GM12878 (cell line): ENCODE results near the gene ERFL. TPM values are rescaled to one million over a fixed set of nuclear protein-coding genes. Genes with fewer than 3 reads are reported as not detected.

ENCODE experiments used
- ATAC-seq: fragments of 200-7000 bp; cut with Tn5 transposase; 3 replicates; pipeline ENCODE4 v1.9.1; 2020; ENCODE audit warnings: mild to moderate bottlenecking, moderate library complexity
- BruUV-seq: library from RNA; stranded (reverse); fragments of 400-500 nt; replicated peaks from 2 replicates; lab custom pipeline; 2021; lab: Mats Ljungman, UMichigan
- CTCF ChIA-PET: fragments of 300-600 bp; sonication (Branson Sonifier 250); formaldehyde crosslinking; extraction: SDS; loops from one replicate; lab custom pipeline; 2021; ENCODE audit warnings: inconsistent platforms; lab: Yijun Ruan, JAX
- POLR2A ChIA-PET: fragments of 350-600 bp; formaldehyde crosslinking; extraction: SDS; loops from one replicate; lab custom pipeline; 2021; ENCODE audit warnings: inconsistent platforms; lab: Charles Lee
- RAD21 ChIA-PET: fragments of 300-600 bp; sonication (Branson Sonifier 250); formaldehyde crosslinking; loops from one replicate; lab custom pipeline; 2023; ENCODE audit warnings: antibody characterized with exemption; ENCODE audit not compliant: unreplicated experiment; lab: Charles Lee
- SMC1A ChIA-PET: fragments of 300-600 bp; sonication (Branson Sonifier 250); formaldehyde crosslinking; loops from one replicate; lab custom pipeline; 2023; ENCODE audit not compliant: unreplicated experiment, uncharacterized antibody; lab: Charles Lee
- DNase-seq: peaks from one replicate; pipeline ENCODE4 v3.0.0-alpha.2; 2011; ENCODE audit warnings: low read depth, low spot score
- FAIRE-seq: peaks from 3 replicates; lab custom pipeline; 2011; peaks lifted over from hg19 to GRCh38; lab: Jason Lieb, UNC
- H2AFZ ChIP-seq: 2 replicates; pipeline ENCODE4 v1.6.0; 2011; ENCODE audit warnings: low read depth, low read length, control low read depth; ENCODE audit not compliant: control insufficient read depth
- H3K27ac ChIP-seq: 2 replicates; pipeline ENCODE4 v1.5.1; 2011; ENCODE audit warnings: control low read depth; ENCODE audit not compliant: control insufficient read depth, insufficient read depth
- H3K27me3 ChIP-seq, 2 experiments: replicated peaks in 1 of 2; 2 replicates each; pipeline versions ENCODE4 v1.6.0 to v1.6.1; 2011; ENCODE audit warnings: low read length in 1 of 2; ENCODE audit not compliant: control insufficient read depth in 2 of 2, insufficient read depth in 2 of 2
- H3K36me3 ChIP-seq, 2 experiments: 2 replicates each; pipeline ENCODE4 v1.5.1; 2011; ENCODE audit warnings: low read length in 1 of 2; ENCODE audit not compliant: control insufficient read depth in 2 of 2, insufficient read depth in 2 of 2
- H3K4me1 ChIP-seq: 2 replicates; pipeline ENCODE4 v1.6.1; 2011; ENCODE audit warnings: mild to moderate bottlenecking, low read length, moderate library complexity, mixed read lengths; ENCODE audit not compliant: control insufficient read depth, insufficient read depth
- H3K4me2 ChIP-seq: 2 replicates; pipeline ENCODE4 v1.6.0; 2011; ENCODE audit warnings: control low read depth; ENCODE audit not compliant: control insufficient read depth, insufficient read depth
- H3K4me3 ChIP-seq: fragments of 200-600 bp; sonication (generic); 2 replicates; pipeline ENCODE4 v1.5.1; 2016
- H3K79me2 ChIP-seq: 2 replicates; pipeline ENCODE4 v1.6.0; 2011; ENCODE audit warnings: low read length; ENCODE audit not compliant: control insufficient read depth, insufficient read depth
- H3K9ac ChIP-seq: 2 replicates; pipeline ENCODE4 v1.8.0; 2011; ENCODE audit warnings: low read length, control low read depth, mixed read lengths; ENCODE audit not compliant: control insufficient read depth, insufficient read depth
- H3K9me3 ChIP-seq: replicated peaks from 3 replicates; pipeline ENCODE4 v1.5.1; 2011; ENCODE audit warnings: mild to moderate bottlenecking, low read length; ENCODE audit not compliant: control insufficient read depth, insufficient read depth
- H4K20me1 ChIP-seq: 2 replicates; pipeline ENCODE4 v1.6.0; 2011; ENCODE audit not compliant: control insufficient read depth, insufficient read depth
- HSF1 ChIP-seq: fragments of 150-350 bp; IDR thresholded peaks from 2 replicates; pipeline ENCODE4 v1.6.1; 2014; ENCODE audit warnings: mild to moderate bottlenecking, low read depth, low read length
- RUNX3 ChIP-seq: IDR thresholded peaks from 2 replicates; pipeline ENCODE4 v1.6.1; 2012; ENCODE audit warnings: low read length, inconsistent platforms
- WGBS: methylation state at CpG from one replicate; pipeline ENCODE4 v1.1.6; 2016; ENCODE audit warnings: low lambda C conversion rate; ENCODE audit not compliant: insufficient replicate concordance, insufficient coverage; ENCODE audit errors: missing lambda C conversion rate; 5-methylcytosine and 5-hydroxymethylcytosine counted together
- in situ Hi-C: fragments of 300-500 bp; cut with MboI; formaldehyde crosslinking; loops from 9 replicates; pipeline ENCODE4 v1.14.3; 2018; ENCODE audit warnings: mixed read lengths
- intact Hi-C: fragments of 100-400 bp; cut with micrococcal nuclease; formaldehyde crosslinking; loops from one replicate; pipeline ENCODE4 v1.14.2; 2022; ENCODE audit not compliant: unreplicated experiment
- polyA plus RNA-seq, 11 experiments: library from polyadenylated mRNA; depleted of rRNA in 4 of 11; unstranded in 6 of 11; stranded (reverse) in 5 of 11; fragments of >200 nt; fragmentation: Nextera tagmentation in 4 of 11; fragmentation: Illumina TruSeq in 1 of 11; extraction: Ambion mirVana in 4 of 11; extraction: Trizol in 1 of 11; gene quantifications; 1 replicate in 1 of 11; 2 replicates in 10 of 11; pipeline versions ENCODE4 v1.2.1 to v1.2.3, GENCODE V29; 2011 to 2016; ENCODE audit warnings: inconsistent platforms in 2 of 11, missing spikeins in 2 of 11, low read depth in 1 of 11
- total RNA-seq, 4 experiments: library from RNA; depleted of rRNA in 3 of 4; stranded (reverse); fragments of >200 nt in 3 of 4; fragmentation: Illumina TruSeq in 1 of 4; extraction: Trizol in 1 of 4; gene quantifications; 2 replicates each; pipeline versions ENCODE4 v1.2.1 to v1.2.3, GENCODE V29; 2013 to 2021

Gene ERFL
- total and polyA plus RNA-seq, 10 of the 15 experiments (the other 5 are each of a cell fraction or from before 2014, with no cell fraction given): 0.04 to 0.10 (median 0.05) TPM; not detected in 7

DNA sequence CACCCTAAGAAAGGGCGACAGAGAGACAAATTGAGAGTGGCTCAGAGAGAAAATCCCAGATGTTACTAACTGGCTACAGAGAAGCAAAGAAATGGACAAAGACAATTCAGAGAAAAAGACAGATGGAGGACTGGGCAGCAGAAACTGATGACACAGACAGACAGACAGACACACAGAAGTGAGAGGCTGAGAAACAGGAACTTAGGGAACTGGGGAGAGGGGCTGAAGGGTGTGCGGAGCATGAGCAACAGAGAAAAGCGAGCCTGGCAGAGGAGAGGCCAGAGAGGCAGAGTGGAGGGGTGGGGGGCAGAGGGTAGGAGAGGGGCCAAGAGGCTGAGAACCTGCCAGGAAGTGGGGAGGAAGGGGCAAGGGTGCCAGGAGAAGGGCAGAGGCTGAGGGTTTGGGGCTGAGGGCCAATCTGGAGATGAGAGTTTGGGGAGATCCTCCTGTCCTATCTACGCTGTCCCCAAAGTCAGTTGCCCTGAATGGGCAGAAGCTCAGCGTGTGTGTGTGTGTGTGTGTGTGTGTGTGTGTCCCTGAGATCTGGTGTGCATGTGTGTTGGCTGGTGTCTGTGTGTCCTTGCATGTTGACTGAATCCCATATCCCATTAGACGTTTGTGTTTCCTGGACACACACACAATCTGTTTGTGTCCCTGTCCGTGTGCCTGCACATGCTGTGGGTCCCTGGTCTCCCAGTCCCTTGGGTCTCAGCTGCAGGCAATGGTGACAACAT, 5.6 kb upstream of the ERFL start:
- in situ Hi-C loops: loop anchor here (25.0 kb wide), 1 partner anchor 1828 kb away; the partner anchor contains the start of gene SMG9

More for the DNA sequence above, 5.6 kb upstream of the ERFL start:
- intact Hi-C loops: loop anchor here (2.0 kb wide), 2 partner anchors 17 to 47 kb away; no protein-coding TSS in a partner anchor
- ChIA-PET RAD21 (interaction anchor here (0.6 to 1.5 kb wide), 5 partner anchors 13 to 309 kb away, joined by 3 to 11 read pairs (median 7); partner anchors contain the start of gene RPS19), CTCF (interaction anchor here (0.6 to 1.7 kb wide), 8 partner anchors 9 to 73 kb away, joined by 3 to 12 read pairs (median 4); partner anchors contain the start of gene RPS19), SMC1A (interaction anchor here (0.6 to 1.3 kb wide), 4 partner anchors 12 to 74 kb away, joined by 3 to 13 read pairs (median 3); no protein-coding TSS in a partner anchor), POLR2A (interaction anchor here (1.0 kb wide), 1 partner anchor 61 kb away, joined by 8 read pairs; no protein-coding TSS in a partner anchor)
- Histone ChIP-seq H3K79me2 (no peaks in the 10 kb centered on the region), H3K4me1 (peaks cover 28% of the 10 kb centered on the region), H3K36me3 (no peaks in the 10 kb centered on the region), H3K9ac (no peak overlapping the region), H3K9me3 (no peaks in the 10 kb centered on the region), H4K20me1 (no peaks in the 10 kb centered on the region), H3K4me3 (no peak overlapping the region), H2AFZ (no peak overlapping the region), H3K4me2 (no peak overlapping the region), H3K27me3 (peaks cover 6 to 10% of the 10 kb centered on the region in 2 experiments), H3K27ac (no peak overlapping the region)
- no TSS peak for BruUV-seq
- DNase-seq: no peak
- TF ChIP-seq HSF1 (no peak), RUNX3 (no peak)
- ATAC-seq: no peak
- WGBS: 27% methylated on average over 6 of the region's 7 CpGs
- no peak for FAIRE-seq
